Fibroblast of lung (primary cell): ENCODE measurements around the gene MSANTD1.

Experiments
- EZH2 ChIP-seq: IDR thresholded peaks from 2 replicates; pipeline ENCODE4 v1.5.1; 2012; ENCODE audit warnings: low read length, control low read depth, mild to moderate bottlenecking; ENCODE audit errors: missing control alignments
- TF ChIP-seq, protein P1 (sequence below), 2 donors: IDR thresholded peaks in 1 of 2; conservative IDR thresholded peaks in 1 of 2; 1 replicate in 1 of 2; 2 replicates in 1 of 2; pipeline ENCODE4 v1.5.1; 2011 to 2012; ENCODE audit warnings: low read length in 2 of 2, control low read depth in 1 of 2, inconsistent platforms in 1 of 2, low read depth in 1 of 2, mild to moderate bottlenecking in 1 of 2

DNA sequence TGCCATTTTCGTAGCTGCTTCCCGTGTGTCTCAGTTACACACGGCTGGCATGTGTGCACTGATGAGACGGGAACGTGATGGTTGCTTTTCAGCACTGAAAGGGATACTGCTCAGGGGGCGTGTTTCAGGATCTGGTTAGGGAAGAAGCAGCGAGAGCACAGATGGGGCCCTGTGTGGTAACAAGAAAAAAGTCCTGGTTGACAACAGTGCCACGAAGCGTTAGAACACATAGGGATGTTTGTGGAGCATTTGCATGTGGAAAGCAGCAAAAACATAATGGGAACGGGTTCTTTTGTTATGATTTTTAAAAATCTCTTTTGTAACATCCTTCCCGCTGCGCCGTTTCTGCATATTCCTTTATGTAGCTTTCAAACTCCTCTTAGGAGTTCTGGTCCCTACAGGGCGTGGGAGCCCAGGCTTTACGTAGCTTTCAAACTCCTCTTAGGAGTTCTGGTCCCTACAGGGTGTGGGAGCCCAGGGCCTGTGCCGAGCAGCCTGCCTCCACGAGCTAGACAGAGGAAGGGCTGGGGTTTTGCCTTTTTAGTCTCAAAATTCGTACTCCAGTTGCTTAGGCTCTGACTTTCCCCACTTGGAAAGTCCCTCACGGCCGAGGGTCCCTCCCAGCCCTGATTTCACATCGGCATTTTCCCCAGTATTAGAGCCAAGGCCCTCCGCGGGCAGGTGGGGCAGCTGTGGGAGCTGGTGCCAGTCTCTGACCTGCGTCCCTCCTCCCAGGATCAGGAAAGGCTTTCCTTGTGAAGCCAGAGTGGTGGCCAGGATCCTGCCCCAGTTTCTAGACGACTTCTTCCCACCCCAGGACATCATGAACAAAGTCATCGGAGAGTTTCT, 11.0 kb upstream of the MSANTD1 start:
- TF ChIP-seq, protein P1, sequence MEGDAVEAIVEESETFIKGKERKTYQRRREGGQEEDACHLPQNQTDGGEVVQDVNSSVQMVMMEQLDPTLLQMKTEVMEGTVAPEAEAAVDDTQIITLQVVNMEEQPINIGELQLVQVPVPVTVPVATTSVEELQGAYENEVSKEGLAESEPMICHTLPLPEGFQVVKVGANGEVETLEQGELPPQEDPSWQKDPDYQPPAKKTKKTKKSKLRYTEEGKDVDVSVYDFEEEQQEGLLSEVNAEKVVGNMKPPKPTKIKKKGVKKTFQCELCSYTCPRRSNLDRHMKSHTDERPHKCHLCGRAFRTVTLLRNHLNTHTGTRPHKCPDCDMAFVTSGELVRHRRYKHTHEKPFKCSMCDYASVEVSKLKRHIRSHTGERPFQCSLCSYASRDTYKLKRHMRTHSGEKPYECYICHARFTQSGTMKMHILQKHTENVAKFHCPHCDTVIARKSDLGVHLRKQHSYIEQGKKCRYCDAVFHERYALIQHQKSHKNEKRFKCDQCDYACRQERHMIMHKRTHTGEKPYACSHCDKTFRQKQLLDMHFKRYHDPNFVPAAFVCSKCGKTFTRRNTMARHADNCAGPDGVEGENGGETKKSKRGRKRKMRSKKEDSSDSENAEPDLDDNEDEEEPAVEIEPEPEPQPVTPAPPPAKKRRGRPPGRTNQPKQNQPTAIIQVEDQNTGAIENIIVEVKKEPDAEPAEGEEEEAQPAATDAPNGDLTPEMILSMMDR (conservative IDR thresholded peaks at IDR 0.05 in 1 of 2, IDR thresholded peaks at IDR 0.05 in 1 of 2; ENCODE audit: low read depth in 1 of 2, low read length in 2 of 2) = no peak
- TF ChIP-seq EZH2 = no peak
